ENCODE results near the gene AFDN.

AFDN gene

DNA sequence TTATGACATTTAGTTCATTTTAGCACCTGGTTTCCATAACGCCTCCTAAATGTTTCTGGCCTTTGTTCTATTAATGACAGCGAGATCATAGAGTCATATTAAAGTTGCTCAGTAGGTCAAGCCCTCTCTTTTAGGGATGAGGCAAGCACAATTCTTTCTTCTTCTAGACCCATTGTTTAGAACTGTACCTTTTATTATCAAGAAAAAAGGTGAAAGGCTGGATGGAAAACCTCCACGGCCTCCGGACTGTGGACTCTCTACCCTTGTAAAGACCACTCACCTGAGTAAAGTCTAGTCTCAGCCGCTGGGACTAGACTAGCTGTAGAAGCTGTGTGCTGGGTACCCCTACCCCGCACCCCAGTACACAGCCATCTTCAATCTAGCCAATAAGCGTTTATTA is 6.0 kb upstream of the AFDN start:
- DNase-seq: no peak

DNA sequence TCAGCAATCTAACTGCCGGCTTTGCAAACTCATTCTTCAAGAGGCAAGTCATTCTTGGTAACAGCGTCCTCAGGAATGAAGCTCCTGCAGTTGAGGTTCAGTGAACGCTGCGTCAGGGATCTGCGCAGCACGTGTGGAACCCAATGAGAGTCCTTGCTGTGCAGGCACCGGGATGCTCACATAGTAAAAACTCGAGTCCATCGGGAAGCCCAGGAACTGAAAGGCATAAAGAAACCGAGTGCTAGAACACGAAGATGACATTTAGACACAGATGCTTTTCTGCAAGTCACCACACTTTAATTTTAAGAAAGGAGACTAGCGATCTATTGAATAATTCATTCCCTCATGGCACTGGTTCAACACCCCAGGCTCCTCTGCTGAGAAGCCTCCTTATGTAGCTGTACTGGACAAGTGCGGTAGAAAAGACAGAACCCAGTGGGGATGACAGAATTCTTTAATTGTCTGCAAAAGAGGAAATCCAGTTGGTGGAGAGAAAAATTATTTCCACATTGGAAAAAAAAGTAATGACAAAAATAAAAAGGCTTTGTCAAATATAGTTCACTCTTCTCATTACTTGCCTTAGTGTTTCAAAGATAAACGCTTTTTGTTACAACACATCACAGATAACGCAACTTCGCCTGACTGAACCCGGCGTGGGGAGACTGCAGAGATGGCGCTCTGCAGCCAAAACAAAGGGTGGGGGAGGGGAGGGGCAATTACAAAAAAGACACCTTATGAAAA is 1.9 kb upstream of the AFDN start:
- DNase-seq: no peak

DNA sequence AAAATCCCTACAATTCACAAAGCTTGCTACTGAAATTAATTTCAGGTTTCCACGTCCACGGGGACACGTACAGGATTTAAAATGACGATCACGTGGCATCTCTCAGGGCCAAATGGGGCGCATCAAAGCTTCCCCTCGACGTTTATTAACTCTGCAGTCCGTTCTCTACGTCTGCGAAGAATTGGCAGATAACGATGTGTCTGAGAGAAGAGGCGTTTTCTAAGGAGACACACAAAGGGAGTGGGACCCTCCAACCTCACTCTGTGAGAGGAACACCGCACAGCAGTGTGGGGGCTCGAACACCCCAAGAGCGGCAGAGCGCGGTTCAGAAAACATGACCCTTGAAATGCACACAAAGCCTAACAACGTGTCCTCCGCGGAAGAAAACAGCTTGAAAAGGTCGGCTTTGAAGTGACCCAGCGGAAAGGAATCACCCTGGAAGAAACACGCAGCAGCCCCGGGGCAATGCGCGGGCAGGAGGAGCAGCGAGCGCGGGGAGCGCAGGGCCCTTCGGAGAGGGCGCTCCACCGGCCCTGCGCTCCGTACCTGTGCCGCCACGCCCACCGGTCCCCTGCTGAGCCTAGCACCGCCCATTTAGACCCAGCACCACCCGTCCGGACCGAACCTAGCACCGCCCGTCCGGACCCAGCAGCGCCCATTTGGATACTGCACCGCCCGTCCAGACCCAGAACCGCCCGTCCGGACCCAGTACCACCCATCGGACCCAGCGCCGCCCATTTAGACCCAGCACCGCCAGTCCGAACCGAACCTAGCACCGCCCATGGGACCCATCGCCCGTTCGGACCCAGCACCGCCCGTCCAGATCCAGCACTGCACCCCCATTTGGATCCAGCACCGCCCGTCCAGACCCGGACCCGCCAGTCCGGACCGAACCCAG is 1.1 kb upstream of the AFDN start:
- peak; percentile 28 for DNase-seq

DNA sequence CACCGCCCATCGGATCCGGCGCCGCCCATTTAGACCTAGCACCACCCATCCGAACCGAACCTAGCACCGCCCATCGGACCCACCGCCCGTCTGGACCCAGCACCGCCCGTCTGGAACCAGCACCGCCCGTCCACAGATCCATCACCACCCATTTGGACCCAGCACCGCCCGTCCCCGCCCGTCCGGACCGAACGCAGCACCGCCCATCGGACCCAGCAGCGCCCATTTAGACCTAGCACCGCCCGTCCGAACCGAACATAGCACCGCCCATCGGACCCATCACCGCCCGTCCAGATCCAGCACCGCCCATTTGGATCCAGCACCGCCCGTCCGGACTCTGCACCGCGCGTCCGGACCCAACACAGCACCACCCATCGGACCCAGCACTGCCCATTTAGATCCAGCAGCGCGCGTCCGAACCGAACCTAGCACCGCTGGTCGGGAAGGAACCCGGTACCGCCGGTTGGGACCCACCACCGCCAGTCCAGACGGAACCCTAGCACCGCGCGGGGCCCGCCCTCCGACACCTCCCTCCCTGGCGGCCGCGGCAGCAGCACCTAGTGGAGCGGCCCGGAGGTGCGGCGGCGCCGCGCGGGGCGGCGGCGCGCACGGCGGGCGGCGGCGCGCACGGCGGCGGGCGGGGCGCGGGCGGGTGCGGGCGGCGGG is 348 bp upstream of the AFDN start:
- peak; percentile 68 for DNase-seq

DNA sequence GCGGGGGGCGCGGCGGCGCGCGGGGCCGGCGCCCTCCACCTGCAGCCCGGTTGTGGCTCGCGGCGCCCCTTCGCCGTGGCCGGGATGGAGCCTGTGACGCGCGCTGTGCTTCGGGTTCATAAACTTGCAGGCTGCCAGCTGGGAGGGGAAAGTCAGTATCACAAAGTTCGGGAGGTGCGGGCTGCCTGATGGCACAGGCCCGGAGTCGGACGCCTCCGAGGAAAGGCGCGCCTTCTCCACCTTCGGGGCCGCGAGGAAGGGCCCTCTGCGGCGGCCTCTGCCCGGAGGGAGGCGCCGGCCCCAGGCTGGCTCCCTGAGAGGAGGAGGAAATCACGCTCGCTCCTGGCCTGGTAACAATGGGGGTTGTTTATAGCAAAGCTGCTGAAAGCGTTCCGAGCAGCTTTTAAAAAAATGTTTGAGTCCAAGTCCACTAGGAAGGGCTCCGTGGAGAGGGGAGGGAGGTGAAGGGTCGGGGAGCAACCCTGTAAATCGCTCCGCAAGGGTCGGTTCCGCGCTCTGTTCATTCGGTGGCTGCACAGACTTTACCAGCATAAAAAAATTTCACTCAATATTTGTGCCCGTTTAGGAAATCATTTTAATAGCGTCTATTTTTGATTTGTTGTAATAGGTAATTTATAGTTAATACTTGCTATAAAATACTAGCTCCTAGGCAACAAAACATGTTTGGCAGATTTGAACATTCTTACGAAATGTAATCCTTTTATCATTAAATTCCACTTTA is 1.0 kb downstream of the AFDN start:
- peak; percentile 43 for DNase-seq

DNA sequence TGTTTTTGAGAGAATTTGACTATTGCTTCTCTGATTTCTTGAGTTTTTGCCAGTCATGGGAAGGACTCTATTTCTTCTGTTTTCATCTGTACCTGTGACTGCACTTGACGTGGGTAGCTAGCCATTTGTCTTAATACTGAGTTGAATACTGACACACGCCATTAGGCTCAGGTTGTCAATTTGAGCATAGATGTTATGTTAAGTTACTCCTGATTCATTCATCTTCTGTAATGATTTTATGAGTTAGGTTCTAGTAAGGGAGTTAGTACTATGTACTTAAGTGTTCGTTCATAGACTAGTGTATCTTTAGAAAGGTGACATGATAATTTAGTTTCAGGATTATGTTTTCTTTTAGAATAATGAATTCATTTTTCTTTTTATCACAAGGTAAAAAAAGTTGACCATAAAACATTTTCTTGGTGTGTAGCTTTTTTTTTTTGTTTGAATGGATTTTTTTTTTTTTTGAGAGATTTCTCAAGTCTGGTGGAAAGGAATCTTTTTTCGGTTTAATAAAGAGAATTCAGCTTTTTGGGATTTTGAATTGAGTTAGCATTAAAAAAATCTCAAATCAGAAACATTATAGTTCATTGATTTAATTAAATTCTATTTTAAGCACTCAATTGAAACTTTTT is 1.7 kb downstream of the AFDN start:
- DNase-seq: no peak

DNA sequence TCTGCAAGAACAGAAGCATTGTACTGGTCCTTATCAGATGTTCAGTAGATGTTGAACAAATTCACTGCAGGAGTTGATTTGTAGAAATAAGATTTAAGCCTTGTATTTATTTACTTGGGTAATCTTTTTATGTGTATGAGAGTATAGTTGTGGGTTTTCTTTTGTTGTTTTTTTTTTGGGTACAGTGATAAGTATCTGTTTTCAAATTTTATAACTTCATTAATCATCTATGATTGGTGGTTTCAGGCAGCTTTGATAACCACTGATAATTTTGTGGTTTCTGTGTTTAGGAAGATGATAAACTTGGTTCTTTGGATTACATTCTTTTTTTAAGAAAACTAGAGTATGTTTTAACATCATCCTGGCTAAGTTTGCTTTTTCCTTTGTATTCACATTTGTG is 2.8 kb downstream of the AFDN start:
- DNase-seq: no peak

DNA sequence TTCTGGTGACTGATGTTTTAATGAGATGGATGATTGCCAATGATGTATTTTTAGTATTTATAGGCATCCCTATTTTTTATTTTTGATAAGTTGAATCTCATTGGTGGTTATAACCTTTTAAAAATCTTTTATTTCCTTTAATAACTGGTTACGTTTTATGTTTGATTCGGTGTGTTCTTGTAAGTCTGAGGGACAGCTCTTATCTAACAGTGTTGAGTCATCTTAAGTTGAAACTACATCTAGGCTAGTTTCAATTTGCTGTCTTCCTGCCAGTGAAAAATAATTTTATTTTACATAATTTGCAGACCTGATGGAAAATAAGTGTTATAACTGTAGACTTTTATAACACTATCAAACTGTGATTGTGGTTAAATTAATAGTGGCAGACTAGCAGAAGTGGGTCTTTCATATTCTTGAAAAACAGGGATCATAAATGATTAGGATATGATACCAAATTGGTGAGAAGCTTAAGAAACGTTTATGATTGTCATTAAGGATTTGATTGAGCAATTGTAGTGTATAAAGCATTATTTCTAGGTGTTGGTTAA is 4.6 kb downstream of the AFDN start:
- no peak for DNase-seq

DNA sequence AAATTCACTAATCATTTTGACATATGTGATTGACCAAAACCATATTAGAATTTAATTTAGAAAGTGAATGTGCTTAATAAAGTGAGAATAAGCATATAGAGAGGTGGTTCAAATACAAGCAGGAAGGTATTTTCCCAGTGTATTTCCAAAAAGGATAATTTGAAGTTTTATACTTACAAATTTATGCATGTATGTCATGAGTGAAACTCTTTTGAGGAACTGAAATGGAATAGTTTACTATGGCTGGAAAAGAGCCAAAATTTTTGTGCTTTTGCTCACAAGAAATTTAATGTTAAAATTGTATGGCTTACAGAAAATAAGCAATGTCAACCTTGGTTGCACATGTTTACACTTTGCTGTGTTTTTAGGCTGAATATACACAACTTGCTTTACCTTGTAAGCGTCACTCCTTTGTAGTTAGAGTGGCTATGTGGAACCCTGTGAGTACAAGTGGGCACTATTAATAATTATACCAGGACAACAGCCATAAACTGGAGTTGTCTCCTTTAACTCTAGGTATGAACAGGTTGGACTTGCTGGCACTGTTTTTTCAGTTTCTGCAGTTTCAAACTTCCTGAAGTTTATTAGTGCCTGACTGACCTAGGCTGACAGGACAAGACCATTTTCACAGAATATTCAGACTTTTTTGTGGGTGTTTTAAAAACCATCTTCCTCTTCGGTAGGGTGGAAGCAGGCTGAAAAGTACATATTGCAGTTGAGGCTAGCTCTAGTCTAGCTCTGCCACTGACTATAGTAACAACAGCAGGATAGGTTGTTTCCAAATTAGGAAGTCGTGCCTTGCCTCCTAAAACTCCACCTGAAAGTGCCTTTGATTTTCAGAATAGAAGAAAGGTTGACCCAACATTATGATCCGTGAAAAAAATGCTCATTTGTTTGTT is 6.0 kb downstream of the AFDN start:
- no peak for DNase-seq

DNA sequence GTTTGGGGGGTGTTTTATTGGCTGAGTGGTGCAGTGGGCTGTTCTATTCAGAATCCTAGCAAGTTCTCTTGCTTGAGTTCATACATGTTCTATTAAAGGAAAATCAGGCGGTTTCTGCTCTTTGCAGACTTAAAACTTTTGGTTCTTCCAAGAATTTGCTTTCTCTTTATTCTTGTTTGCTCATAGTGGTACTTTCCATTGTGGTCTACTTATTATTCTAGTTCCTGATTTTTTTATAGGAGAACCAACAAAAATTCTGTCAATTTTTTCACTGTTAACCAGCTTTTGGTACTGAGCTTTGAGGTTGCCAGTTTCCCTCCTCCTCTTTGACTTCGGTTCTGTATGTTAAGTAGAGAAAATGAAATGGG is 6.7 kb downstream of the AFDN start:
- no peak for DNase-seq

DNA sequence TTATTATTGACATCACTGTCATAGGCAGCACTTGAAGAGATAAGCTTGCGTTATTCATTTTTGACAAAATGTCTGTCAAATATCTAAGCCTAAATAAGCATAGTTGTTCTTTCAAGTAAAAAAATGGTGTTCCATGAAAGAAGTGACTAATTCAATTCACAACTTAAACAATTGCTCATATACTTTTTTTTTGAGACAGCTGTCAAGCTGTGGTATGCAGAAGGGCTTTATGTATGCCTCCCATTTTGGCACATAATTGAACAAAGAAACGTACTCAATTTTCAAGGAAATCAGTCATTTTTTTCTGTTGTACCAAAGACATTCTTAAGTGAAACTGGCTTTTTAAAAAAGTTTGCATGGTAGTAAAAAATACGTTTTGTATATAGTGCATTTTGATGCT is 8.5 kb downstream of the AFDN start:
- no peak for DNase-seq

DNA sequence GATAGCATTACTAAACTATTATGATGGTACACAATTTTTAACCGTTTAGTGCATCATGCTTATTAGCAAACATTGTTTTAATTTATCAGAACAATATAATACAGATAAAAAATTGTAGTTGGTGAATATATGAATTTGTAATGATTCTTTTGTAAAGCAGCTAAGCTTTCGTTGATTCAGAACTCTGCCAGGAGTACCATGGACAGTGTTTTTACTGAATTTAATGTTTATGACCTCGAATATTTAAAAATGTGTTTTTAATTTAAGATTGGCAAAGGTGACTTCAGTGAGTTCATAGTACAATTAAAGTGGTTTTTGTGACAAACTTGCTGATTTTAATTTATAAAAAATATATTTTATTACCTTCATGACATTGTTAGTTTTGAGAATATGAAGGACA is 10.0 kb downstream of the AFDN start:
- no peak for DNase-seq

DNA sequence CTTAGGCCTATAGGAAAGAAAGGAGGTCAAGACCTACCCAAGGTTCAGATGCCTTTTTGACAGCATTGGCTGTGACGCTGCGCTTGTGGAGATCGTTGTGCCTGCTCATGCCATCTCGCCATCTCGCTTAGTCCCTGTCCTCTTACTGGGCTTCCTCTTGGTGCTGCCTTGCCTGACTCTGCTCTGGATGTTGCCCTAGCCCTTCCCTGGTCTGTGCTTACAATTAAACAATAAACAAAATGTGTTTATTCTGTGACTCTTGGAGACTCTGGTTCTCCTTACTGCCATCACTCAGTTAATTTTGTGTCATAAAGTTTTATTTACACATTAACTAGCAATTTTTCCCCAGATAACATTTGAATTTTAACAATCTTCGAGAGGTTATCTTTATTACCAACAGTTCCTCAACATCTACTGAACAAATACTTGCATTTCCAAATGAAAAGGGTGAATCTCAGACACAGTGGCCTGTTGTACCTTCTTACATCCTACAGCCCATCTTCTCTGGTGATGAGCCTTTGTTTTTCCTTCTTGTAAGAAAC is 11.6 kb downstream of the AFDN start:
- no peak for DNase-seq

DNA sequence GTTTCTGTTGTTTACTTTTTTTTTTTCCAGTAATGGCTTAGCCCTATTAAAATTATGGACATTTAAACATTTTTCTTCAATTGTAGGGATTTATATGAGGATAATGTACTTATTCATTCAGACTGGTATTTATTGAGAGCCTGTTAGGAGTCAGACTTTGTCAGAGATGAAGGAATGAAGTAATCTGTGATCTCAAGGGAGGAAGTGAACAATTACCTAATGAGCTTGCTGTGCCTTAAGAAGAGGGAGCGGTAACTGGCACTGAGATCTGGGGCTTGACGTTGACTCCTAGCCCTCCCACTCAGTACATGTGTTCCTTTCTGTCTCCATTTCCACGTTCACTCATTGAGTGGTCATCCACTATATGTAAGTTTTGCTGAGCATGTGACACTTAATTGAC is 12.6 kb downstream of the AFDN start:
- DNase-seq: no peak

DNA sequence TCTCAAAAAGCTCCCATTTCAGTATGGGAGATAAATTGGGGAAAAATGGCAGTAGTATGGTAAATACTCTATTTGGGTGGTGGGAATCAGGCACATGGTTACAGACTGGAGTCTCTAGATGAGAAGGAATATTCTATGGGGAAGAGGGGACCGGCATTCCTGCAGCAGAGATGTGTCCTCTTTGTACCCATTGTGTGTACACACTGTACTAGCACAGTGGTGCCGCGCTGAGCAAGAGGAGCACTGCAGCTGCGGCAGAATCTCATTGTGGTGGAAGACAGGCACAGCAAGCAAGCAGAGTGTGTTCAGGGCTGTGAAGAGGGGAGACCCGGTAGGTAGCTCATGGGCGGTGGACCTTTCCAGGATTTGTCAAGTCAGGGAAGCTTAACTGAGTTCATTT is 13.0 kb downstream of the AFDN start:
- DNase-seq: no peak

DNA sequence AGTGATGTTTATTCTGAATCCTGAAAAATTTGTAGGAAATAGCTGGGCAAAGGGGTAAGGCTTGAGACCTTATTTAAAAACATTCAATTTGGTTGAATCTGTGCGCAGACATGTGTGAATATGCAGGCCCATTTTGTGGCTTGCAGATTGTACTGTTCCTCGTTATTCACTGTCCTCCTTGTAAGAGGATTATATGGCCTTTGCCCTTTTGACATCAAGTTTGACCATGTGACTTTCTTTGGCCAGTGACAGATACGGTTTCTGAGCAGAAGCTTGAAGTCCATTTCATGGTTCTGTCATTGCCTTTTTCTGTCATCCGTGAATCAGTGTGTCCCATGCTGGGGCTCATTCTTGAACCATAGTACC is 13.4 kb downstream of the AFDN start:
- DNase-seq: no peak

DNA sequence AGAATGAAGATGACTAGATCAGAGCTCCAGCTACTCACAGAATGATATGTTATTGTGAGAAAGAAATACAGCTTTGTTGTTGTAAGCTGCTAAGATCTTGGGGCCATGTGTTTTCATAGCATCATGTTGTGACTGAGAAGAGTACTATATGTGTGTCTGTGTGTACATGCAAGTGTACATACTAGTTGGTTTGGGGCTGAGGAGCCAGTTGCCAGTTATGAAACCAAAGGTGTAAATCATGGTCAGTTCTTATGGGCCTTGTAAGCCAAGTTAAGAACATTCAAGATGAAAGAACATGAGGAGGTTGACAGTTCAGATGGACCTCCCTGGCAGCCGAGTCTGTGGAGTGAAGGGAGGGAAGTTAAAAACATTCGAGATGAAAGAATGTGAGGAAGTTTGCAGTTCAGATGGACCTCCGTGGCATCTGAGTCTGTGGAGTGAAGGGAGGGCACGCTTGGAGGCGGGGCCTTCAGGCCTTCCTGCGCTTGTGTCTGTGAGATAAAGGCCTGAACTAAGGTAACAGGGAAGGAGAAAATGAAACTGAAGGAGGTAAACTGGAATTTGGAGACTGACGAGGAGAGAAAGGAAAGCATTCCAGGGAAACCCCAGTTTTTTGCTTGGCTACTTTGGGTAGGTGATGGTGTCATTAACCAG is 13.9 kb downstream of the AFDN start:
- no peak for DNase-seq

DNA sequence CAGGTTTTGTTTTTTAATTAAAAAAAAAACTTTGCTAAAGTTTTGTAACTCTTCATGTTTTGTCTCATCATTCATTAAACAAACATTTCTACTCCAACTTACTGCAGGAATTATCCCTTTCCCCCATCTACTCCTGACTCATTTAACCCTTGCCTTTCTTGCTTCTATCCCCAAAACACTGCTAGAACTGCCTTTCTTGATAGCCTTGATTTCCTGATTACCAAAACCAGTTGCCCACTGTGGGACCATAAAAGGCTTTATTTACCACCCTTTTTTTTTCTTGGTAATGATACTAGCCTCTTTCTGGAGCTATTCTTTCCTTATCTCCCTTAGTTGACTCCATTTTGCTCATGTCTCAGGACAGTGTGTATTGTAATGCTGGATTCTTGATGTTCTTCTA is 15.3 kb downstream of the AFDN start:
- no peak for DNase-seq

DNA sequence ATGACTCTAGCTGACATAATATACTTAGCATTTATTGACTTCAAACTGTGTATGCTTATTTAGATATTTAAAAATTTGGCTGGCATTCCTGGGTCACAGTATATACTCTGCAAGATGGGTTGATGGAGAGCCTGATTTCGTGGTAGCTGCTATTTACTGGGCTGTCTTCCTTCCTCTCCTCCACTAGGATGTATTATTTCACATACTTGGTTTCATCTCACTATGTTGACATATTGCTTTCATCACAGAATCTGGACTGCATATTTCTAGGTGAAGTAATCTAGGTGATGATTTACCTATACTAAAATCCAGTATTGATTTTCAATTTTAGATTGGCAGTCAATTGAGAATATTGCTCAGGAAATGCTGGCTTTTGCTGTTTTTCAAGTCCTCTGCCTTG is 15.7 kb downstream of the AFDN start:
- DNase-seq: no peak

DNA sequence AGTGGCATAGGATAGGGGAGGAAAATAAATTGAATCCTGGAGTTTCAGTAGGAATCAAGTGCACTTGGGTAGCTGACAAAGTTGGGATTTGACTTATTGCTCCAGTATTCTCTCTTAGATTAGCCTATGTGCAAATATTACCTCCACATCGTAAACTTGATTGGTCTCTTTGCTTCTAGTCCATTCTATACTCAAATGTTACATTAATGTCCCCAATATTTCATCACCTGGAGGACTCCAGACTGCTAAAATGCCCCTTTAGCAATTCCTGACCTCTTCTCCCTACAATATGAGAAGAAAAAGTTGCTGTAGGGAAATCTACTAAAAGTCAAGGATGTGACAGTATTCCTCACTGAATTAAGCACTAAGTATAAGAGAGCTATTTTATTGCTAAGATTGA is 16.3 kb downstream of the AFDN start:
- DNase-seq: no peak

DNA sequence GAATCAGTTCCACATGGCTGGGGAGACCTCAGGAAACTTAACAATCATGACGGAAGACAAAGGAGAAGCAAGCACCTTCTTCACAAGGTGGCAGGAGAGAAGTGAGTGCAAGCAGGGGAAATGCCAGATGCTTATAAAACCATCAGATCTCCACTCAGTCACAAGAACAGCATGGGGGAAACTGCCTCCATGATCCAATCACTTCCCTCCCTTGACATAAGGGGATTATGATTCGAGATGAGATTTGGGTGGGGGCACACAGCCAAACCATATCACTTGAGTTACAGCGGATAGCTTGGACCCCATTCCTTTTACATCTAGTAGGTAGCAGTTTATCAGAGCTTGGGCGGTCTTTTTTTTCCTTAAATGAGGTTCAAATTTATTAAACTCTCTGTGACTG is 19.1 kb downstream of the AFDN start:
- DNase-seq: no peak
